ENCODE measurements around the gene STPG4.

STPG4 gene

DNA sequence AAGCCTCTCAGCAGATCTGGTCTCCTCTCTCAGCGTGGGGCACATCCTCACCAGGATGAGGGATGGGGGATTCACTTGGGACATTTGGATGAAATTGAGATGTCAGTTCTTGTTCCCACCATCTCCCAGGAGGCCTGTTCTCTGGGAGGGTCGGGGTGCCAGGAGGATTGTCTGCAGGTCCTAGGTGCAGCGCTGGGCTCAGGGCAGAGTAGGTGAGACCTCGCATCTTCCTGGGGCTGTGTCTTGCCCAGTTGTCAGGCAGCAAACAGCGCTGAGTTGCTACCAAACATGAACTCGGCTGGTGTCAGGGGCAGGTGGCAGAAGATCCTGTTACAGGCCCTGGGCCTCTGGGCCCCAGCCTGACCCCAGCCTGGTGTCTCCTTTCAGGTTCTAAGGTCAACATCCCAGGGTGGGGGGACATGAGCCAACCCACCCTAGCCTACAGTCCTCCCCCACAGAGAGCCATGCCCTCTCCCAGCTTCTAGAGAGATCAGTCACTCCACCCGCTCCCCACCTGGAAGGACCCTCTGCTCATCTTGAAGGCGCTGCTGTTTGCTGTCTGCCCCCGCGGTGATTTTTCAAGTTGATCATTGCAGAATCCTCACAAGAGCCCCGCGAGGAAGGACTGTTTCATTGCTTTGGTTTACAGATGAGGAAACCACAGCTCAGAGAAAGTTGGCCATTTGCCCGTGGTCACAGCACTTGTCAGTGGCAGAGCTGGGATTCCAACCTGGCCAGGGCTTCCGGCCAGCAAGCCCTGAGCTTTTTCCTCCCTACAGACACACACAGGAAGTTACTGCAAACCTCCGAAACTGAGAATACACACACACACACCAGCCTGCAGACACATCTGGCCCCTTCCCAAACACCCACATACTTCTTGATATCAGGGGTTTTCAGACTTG lies 83.9 kb downstream of the STPG4 start:
- peak; percentile 83 for DNase-seq (ENCODE audit: low read depth)

DNA sequence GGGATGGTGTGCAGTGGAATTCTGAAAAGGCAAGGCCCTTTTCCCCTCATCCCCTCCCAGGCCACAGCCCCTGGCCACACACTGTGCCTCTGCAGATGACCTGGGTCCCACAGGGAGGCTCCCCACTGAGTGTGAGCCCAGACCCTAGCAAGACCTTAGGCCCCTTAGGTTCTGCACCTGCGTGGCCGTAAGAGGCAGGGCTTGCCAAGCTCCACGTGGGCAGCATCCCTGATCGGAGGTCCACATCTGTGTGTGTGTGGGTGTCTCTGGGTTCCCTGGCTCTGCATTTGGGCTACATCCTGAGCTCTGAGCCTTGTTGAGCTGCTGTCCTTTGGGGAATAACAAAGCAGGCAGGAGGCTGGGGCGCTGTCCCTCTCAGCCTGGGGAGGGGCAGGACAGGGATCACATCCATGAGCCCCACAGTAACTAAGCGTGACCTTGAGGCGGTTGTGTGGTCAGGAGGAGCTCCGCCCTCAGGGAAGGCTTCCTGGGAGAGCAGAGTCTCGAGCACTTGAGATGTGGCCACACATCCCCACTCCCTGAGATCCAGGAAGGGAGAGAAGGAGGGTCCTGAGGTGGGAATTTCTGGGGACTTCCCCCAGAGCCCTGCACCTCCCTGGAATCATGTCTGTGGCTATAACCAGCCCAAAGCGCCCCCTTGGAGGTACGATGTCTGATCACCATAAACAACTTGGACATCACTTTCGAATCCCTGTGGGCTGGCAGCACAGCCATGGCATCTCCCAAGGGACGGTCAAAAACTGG lies 84.8 kb downstream of the STPG4 start:
- peak; percentile 40 for DNase-seq (ENCODE audit: low read depth)

DNA sequence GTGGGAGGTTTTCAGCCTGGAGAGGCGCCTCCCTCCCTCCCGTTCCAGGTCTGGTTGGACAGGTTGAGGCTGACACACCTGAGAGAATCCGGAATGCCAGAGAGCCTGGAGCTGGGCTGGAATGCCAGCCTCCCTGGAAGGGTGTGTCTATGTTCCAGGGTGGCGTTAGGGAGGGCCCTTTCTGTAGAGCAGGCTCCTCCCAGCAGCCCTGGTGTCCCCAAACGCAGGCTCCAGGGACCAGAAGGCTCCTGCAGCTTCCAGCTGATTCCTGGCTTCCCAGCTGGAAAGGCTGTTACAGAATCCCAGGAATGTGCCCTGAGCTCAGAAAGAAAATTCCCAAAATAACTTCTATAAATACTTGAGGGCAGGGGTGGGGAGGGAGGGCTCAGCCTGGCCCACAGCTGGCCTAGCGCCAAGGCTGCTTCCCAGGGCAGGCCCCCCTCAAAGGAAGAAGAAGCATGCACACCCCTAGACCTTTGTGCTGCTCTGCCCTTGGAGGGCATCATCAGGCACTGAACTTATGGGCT lies 85.4 kb downstream of the STPG4 start:
- peak; percentile 76 for DNase-seq (ENCODE audit: low read depth)

DNA sequence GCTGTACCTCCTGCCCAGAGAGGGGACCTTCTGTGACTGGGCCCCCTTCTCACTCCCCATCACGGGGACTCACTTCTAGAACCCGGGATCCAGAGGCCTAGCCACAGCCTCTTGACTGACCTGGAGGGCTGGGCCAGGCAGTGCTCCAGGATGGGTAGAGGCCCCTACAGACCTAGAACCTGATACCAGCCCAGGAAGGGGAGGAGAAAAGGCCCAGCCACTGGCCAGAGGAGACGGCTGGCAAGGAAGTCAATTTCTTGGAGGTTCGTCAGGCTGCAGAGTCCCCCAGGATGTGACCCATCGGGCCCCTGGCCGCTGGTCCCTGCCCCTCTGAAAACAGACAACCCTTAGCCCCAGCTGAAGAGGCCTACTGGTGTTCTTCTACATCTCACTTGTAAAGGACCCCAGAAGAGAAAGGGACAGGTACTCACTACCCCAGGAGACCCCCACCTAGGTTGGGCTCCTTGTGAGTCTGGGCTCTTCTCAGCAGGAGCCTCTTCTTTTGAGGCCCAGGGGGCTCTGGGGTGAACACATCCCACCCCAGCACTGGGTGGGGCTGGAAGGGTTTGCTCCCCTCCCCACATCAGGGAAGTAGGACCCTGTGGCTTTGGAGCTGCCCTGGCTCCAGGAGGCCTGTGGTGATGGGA lies 86.0 kb downstream of the STPG4 start:
- DNase-seq (ENCODE audit: low read depth) = no peak

DNA sequence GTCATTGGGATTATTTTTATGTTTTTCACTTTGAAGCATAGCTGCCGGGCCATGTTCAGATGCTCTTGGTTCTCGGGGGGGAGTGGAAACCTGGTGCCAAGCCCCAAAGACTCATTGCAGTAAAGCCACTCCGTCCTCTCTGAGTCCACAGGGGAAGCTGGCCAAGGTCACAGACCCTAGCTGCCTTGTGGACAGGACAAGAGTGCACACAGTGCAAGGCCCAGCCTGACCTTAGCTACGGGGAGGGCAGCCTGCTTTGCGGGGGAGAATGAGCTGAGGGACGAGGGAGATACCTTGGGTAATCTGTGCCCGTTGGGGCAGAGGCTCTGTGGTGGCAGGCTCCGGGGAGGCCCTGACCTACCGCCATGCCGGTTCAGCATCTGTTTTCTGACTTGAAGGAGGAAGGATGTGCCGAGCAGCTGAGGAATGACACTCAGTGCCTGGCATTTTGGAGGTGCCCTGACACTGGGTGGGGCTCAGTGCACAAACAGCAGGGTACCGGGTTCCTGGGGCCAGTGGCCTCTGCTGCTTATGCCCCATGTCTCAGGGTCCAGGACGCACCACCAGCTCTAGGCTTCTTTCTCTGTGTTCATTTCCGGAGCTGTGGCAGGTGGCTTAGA lies 87.2 kb downstream of the STPG4 start:
- DNase-seq (ENCODE audit: low read depth) = no peak

DNA sequence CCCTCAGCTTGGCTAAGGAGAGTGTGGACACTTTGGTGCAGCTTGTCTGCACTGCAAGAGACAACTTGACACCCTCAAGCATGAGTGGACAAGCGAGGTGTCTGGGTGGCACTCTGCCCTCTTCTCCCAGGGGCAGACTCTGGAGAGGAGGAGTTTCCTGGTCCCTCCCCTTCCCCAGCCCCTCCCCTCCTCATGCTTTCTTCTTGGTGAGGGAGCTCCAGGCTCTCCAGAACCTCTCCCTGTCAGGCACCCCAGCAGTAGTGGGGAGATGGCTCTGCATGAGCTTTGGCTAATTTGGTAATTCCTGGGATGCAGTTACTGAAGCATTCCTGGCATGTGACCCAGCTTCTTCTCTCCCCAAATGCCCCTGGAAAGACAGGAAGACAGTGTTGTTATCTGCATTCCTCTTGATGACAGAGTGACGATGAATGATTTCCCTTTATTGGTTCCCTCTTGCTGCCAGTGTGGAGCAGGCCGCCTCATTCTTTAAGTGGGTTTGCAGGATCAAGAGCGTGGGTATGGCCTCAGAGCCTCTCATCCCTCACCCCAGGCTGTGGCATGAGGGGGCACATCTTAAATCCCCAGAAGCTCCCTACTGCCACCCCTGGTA lies 89.2 kb downstream of the STPG4 start:
- DNase-seq (ENCODE audit: low read depth) = peak; percentile 87

DNA sequence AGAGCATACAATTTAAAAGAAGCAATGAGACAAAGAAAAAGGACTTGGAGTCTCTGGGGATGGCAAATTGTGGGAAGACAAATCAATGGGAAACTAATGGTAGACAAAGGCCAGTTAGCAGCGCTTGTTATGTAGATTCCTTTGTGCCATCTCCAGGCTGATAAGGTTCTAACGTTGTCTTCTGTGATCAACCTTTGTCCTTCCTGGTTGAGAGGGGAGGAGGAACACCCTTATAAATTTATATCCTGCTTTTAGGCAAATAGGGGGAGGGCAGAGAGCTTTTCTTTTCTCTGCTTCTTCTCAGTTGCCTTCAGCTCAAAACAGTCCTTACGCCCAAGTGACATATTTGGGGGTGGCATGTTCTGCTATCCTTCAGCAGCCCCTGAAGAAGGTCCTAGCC lies 89.8 kb downstream of the STPG4 start:
- DNase-seq (ENCODE audit: low read depth) = no peak

DNA sequence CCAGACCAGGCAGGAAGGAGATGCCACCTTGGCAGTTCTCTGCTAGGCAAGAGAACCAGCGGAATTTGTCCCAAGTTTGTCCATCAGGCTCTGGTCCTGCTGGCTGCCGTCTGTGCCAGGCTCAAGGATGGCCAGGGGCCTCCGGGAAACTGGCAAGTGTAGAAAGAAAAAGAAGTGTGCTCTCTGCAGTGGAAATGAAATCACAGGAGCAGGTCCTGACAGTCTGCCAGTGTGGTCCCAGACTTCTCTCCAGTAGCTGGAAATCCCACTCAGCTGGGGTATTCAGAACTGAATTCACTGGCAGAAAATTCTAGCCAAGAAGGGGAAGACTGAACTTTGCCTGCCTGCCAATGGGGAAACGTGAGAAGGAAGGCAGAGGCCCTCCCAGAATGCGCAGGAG lies 91.0 kb downstream of the STPG4 start:
- no peak for DNase-seq (ENCODE audit: low read depth)

DNA sequence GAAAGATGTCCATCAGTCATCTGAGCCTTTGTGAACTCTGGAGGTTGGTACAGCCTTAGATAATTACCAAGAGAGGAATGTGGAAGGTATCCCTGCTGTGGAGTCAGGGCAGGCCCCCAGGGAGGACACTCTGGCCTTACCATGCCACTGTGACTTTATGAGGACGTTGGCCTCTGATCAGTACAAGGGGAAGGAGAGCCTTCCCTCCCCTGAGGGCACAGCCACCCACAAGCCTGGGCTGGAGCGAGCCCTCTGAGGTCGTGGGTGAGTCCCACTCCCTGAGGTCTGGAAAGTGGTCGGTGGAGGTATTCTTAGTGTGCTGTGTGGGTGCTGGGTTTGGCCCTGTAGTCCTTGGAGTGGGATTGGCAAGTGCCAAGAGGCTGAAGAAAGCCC lies 91.6 kb downstream of the STPG4 start:
- no peak for DNase-seq (ENCODE audit: low read depth)

DNA sequence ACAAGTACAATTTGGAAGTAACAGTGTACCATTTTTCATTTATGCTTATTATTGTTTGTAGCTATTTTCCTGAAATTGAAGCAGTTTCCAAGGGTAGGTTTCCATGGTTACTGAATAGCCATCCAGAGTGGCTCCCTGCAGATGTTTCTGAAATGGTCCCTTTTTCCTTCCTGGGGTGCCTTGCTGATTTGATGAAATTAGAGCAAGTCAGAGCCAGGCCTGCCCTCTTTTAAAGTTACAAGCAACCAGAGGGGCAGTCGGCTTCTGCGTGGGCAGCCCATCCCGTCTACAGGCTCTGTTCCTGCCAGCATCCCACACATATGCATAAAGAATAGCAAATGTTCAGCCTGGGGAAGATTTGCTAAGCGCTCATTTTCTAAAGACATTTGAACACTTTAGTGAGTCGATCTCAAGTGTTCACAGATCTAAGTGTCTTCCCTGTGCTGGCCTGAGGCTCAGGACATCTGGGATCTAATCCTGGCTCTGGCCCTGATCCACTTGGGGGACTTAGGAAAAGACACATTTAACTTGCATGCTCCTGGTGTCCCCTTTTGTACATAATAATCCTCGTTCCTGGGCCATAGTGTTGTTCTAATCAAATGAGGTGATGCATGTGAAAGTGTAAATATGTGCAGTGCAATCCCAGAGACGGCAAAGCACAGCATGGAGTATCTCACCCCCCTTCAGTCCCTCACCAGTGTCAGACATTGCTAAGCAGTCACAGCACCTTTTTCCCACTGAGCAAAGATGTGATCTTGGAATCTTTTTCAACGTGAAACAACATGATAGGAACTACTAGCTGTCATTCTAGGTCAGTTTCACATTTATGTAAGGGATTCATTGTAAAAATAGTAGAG lies 92.2 kb downstream of the STPG4 start:
- no peak for DNase-seq (ENCODE audit: low read depth)

DNA sequence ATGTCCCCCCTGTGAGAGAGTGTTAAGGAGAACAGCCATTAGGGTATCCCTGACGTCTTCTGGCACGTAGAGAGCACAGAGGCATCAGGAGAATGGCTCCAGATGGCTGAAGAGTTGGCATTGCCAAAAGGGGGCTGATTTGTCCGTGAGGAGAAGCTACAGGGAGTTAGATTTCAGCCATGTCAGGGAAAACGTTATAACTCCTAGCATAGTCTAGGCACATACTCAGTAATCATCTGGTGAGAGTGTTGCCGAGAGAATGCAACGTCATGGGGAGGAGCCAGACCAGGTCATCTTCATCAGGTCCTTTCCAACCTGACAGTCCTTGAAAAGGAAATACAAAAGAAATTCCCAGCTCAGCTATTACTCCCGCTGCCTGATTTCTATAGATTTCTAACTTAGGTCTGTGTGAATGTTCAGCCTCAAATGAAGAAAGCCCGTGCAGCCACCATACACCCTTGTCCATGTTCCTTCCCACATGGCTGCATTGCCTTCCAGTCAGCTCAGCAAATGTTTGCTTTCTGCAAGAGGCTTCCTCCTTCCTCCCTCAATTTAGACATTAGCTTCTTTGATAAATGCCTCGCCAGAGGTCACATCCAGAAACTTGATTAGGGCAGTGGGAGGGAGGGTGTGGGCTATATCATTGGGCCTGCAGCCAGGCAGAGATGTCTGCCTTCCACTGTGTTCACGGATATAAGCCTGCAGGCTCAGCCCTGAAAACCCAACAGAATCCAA lies 93.0 kb downstream of the STPG4 start:
- DNase-seq (ENCODE audit: low read depth) = no peak

DNA sequence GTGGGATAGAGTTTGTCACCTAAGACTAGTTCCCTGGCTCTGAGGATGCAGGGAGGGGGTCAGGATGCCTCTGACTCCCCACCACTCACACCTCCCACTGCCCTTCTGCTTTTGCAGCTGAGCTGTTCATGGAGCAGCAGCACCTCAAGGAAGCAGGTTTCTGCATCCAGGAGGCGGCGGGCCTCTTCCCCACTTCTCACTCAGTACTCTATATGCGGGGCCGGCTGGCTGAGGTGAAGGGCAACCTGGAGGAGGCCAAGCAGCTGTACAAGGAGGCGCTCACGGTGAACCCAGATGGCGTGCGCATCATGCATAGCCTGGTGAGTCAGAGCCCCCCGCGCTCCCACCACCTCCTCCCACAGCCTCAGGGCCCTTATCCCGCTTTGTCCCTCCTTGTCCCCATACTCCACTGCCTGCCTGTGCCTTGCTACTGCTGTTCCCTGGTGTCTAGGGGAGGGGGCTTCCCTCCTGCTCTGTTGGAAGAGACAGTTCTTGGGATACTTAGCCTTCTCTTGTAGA lies 94.4 kb downstream of the STPG4 start:
- no peak for DNase-seq (ENCODE audit: low read depth)

DNA sequence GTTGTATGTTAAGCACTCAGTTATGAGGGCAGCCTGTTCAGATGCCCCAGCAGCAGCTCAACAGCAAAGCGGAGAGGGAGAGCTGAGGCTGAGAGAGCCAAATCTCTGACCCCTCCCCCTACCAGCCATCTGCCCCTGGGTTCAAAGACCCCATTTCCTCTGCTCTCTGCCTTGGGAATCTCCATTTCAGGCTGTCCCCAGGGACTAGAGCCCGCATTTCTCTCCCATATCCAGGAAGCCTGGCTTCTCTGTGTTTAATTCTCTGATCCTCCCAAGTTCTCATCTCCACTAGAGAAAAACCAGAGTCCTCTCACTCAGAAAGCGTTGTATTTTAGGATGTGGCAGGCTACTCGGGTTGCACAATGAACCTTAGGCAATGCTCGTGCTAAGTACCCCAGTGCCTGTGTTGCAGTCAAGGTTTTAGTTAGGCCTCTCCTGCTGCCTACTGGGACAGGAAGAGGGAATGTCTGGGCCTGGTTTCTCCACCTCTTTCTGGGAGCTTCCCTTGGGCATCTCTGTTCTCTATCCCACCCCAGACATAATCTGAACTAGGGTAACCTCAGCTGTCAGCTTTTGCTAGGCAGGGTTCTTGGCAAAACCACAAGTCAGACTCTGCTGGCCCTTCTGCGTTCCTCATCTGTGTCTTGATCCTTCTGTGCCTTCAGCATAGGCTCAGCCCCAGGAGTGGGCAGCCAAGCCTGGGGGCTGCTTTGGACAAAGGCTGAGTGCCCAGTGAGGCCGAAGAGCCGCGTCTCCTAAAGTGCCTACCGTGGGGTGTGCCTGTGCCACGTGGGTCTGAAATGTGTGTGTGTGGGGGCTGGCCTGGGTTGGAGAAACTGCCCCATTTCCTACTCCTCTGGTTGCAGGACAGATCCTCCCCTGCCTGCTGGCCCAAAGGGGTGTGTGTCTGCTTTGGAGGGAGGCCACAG lies 96.8 kb downstream of the STPG4 start:
- DNase-seq (ENCODE audit: low read depth) = peak; percentile 95

DNA sequence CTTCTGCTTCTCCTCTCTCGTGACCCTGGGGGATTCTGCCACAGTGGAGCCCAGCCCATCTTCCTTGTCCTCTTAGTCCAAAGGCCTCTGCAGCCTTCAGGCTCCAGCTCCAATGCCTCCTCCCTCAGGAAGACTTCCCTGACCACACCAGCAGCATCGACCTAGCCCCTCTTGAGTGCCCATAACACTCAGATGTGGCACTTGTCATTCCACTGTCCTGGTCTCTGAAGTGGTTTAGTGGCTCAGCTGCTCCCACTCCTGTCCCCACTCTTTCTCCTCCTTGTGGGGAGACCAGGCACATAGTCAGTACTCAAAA lies 97.5 kb downstream of the STPG4 start:
- no peak for DNase-seq (ENCODE audit: low read depth)

DNA sequence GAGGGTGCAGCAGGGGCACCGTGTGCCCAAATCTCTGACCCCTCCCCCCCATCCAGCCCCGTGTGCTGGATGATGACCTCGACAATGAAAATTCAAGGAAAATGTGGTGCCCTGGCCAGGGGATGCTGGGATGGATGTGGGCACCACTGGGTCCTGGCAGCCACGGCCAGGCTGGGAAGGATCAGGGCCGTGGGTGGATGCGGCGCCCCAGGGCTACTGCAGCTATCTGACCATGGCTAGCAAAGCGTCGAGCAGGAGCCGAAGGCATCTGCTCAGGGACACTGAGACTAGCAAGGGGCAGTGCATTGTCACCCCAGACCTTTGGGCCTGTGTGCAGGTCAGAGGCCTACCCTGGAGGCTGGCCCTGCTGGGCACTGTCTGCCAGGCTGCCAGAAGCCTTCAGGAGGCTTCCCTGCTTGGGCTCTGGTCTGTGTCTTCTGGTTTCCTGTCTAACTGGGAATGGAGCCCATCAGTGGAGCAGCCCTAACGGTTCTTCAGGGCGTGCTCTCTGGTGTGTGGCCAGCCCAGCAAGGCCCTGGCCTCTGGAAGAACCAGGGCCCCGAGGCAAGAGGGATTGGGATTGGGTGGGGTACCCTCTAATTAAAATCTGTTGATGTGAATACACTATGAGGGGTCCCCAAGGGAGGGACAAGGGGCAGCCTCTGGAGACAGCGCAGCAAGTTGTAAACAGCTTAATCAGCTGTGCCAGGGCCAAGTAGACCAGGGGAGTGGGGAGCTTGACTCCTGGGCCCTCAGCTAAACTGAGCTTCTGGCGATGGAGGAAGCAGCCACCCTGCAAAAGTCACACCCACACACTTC lies 98.0 kb downstream of the STPG4 start:
- peak; percentile 66 for DNase-seq (ENCODE audit: low read depth)

DNA sequence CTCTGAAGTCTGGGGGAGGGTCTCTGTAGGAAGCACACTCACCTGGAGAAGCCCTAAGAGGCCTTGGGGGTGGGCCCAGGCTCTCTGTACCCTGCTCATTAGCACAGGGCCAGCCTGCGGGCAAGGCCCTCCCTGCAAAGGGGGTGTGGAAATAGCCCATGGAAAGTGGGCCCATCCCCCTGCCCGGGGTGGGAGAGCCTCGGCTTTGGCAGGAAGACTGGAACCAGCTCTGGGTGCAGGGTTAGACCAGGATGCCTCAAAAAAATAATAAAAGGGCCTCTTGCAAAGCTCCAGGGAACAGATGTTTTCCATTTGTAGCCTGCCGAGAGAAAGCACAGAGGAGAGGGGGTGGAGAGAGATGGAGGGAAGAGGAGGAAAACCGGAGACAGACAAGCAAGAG lies 98.7 kb downstream of the STPG4 start:
- peak; percentile 92 for DNase-seq (ENCODE audit: low read depth)

DNA sequence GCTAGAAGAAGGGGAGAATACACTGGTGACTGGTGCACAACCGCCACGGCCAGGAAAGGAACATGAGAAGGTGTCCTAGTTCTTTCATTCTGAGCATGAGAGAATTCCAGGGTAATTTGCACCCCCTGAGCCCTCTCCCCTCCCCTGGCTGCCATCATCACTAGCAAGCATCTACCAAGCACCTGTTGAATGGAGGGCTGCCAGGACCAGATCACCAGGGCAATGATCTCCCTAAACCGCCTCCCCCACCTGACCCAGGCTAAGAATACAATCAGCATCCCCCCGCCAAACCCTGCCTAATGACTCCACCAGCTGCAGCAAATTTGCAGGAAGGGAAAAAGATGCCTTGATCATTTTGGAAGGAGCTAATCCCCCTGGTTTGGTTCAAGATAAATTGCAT lies 100.2 kb downstream of the STPG4 start:
- no peak for DNase-seq (ENCODE audit: low read depth)

DNA sequence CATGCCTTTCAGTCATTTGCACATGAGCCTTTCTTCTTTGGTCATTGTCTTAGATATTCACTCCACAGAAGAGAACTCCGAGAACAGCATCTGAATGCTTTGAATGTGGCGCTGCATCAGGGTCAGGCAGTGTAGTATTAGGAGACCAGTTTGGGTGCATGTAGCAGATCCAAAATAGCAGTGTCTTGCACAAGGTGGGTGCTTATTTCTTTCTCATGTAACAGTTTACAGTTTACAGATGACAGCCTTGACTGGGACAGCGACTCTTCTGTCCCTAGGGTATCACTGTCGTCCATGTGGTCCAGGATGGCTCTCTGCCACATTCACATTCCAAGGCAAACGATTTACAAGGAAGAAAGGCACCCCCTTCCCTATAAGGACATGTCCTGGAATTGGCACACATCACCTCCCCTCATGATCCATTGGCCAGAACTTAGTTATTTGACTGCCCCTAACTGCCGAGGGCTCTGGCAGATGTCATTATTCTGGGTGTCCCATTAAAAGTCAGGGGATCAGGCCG lies 101.0 kb downstream of the STPG4 start:
- DNase-seq (ENCODE audit: low read depth) = no peak
